Panc1 (cell line): ENCODE results near the gene HOATZ.

Source experiments
- POLR2AphosphoS5 ChIP-seq: IDR thresholded peaks from 2 replicates; pipeline ENCODE4 v1.6.1; 2012; ENCODE audit warnings: mild to moderate bottlenecking, low read depth, low read length, moderate library complexity
- TCF7L2 ChIP-seq: IDR thresholded peaks from 2 replicates; pipeline ENCODE4 v1.6.1; 2011; ENCODE audit warnings: mild to moderate bottlenecking, low read depth, low read length, inconsistent platforms
- TF ChIP-seq, protein P1 (sequence below): fragments of 450-650 bp; IDR thresholded peaks from 2 replicates; pipeline ENCODE4 v1.5.1; 2017; ENCODE audit warnings: mild to moderate bottlenecking
- TF ChIP-seq, protein P2 (sequence below), 2 experiments: IDR thresholded peaks; 2 replicates each; pipeline ENCODE4 v1.6.1; 2011 to 2012; ENCODE audit warnings: low read depth in 2 of 2, control low read depth in 1 of 2, low read length in 1 of 2, mild to moderate bottlenecking in 1 of 2, moderate library complexity in 1 of 2; ENCODE audit not compliant: insufficient read depth in 1 of 2

DNA sequence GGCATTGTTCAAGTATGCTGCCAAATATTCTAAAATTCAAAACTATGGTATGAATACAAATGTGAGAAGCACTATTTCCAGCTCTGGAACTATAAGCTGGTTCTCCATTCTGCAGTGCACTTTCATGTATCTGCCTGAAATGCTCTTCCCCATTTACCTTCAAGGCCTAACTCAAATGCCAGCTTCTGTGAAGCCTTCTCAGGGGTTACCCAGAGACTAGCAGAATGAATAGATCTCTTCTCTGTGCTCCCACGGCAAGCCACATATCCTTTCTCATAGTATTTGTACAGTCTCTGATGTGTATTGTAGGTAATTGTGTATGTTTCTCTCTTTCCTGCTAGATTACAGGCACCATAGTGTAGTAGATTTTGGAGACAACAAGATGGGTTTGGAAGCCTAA, 4.1 kb downstream of the HOATZ start:
- TF ChIP-seq, protein P1, sequence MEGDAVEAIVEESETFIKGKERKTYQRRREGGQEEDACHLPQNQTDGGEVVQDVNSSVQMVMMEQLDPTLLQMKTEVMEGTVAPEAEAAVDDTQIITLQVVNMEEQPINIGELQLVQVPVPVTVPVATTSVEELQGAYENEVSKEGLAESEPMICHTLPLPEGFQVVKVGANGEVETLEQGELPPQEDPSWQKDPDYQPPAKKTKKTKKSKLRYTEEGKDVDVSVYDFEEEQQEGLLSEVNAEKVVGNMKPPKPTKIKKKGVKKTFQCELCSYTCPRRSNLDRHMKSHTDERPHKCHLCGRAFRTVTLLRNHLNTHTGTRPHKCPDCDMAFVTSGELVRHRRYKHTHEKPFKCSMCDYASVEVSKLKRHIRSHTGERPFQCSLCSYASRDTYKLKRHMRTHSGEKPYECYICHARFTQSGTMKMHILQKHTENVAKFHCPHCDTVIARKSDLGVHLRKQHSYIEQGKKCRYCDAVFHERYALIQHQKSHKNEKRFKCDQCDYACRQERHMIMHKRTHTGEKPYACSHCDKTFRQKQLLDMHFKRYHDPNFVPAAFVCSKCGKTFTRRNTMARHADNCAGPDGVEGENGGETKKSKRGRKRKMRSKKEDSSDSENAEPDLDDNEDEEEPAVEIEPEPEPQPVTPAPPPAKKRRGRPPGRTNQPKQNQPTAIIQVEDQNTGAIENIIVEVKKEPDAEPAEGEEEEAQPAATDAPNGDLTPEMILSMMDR: no peak
- TF ChIP-seq POLR2AphosphoS5 (no peak), TCF7L2 (no peak)
- TF ChIP-seq, protein P2, sequence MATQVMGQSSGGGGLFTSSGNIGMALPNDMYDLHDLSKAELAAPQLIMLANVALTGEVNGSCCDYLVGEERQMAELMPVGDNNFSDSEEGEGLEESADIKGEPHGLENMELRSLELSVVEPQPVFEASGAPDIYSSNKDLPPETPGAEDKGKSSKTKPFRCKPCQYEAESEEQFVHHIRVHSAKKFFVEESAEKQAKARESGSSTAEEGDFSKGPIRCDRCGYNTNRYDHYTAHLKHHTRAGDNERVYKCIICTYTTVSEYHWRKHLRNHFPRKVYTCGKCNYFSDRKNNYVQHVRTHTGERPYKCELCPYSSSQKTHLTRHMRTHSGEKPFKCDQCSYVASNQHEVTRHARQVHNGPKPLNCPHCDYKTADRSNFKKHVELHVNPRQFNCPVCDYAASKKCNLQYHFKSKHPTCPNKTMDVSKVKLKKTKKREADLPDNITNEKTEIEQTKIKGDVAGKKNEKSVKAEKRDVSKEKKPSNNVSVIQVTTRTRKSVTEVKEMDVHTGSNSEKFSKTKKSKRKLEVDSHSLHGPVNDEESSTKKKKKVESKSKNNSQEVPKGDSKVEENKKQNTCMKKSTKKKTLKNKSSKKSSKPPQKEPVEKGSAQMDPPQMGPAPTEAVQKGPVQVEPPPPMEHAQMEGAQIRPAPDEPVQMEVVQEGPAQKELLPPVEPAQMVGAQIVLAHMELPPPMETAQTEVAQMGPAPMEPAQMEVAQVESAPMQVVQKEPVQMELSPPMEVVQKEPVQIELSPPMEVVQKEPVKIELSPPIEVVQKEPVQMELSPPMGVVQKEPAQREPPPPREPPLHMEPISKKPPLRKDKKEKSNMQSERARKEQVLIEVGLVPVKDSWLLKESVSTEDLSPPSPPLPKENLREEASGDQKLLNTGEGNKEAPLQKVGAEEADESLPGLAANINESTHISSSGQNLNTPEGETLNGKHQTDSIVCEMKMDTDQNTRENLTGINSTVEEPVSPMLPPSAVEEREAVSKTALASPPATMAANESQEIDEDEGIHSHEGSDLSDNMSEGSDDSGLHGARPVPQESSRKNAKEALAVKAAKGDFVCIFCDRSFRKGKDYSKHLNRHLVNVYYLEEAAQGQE (IDR thresholded peaks at IDR 0.05; ENCODE audit: insufficient read depth in 1 of 2, low read depth in 2 of 2, low read length in 1 of 2): no peak
